GM23338 (cell line): ENCODE results near the gene MOK.

Experiments
- CREB1 ChIP-seq: fragments of 250-450 bp; sonication (Bioruptor Pico); IDR thresholded peaks from 2 replicates; pipeline ENCODE4 v1.5.0; 2020; ENCODE audit warnings: low read depth, mild to moderate bottlenecking, moderate library complexity
- CTCF ChIP-seq, 2 experiments: fragments of 200-600 bp in 1 of 2; sonication (generic) in 1 of 2; conservative IDR thresholded peaks; 2 replicates each; pipeline versions ENCODE4 v1.5.1 to v1.6.1; 2016 to 2017; ENCODE audit warnings: antibody characterized with exemption in 2 of 2, low read depth in 2 of 2, mild to moderate bottlenecking in 2 of 2, moderate library complexity in 1 of 2
- ETS1 ChIP-seq: IDR thresholded peaks from 2 replicates; pipeline ENCODE4 v1.6.1; 2016; ENCODE audit warnings: antibody characterized with exemption
- EZH2 ChIP-seq: fragments of 200-600 bp; sonication (generic); IDR thresholded peaks from one replicate; pipeline ENCODE4 v1.8.0; 2017; ENCODE audit warnings: antibody characterized with exemption, mild to moderate bottlenecking, low read depth; ENCODE audit not compliant: unreplicated experiment
- EZH2phosphoT487 ChIP-seq: fragments of 200-600 bp; sonication (generic); IDR thresholded peaks from one replicate; pipeline ENCODE4 v1.8.1; 2018; ENCODE audit warnings: antibody characterized with exemption; ENCODE audit not compliant: unreplicated experiment
- JUNB ChIP-seq: IDR thresholded peaks from one replicate; pipeline ENCODE4 v1.6.1; 2016; ENCODE audit warnings: antibody characterized with exemption; ENCODE audit not compliant: unreplicated experiment
- NANOG ChIP-seq: IDR thresholded peaks from 2 replicates; pipeline ENCODE4 v1.6.1; 2016; ENCODE audit warnings: antibody characterized with exemption, borderline replicate concordance
- POLR2AphosphoS5 ChIP-seq: IDR thresholded peaks from 2 replicates; pipeline ENCODE4 v1.6.1; 2016; ENCODE audit warnings: antibody characterized with exemption, low read depth
- REST ChIP-seq: IDR thresholded peaks from one replicate; pipeline ENCODE4 v1.6.1; 2018; ENCODE audit warnings: antibody characterized with exemption; ENCODE audit not compliant: unreplicated experiment
- STAT1 ChIP-seq: IDR thresholded peaks from one replicate; pipeline ENCODE4 v1.6.1; 2016; ENCODE audit warnings: antibody characterized with exemption; ENCODE audit not compliant: unreplicated experiment
- ZNF114 ChIP-seq: fragments of 250-450 bp; sonication (Bioruptor Pico); IDR thresholded peaks from 2 replicates; pipeline ENCODE4 v1.5.0; 2020; ENCODE audit warnings: mild to moderate bottlenecking, moderate library complexity
- ZNF331 ChIP-seq: fragments of 250-450 bp; sonication (Bioruptor Pico); IDR thresholded peaks from 2 replicates; pipeline ENCODE4 v1.5.0; 2020; ENCODE audit warnings: low read depth, mild to moderate bottlenecking, moderate library complexity
- TF ChIP-seq, protein P1 (sequence below): fragments of 250-450 bp; sonication (Bioruptor Pico); IDR thresholded peaks from 2 replicates; pipeline ENCODE4 v1.5.0; 2020; ENCODE audit warnings: mild to moderate bottlenecking, moderate library complexity

DNA sequence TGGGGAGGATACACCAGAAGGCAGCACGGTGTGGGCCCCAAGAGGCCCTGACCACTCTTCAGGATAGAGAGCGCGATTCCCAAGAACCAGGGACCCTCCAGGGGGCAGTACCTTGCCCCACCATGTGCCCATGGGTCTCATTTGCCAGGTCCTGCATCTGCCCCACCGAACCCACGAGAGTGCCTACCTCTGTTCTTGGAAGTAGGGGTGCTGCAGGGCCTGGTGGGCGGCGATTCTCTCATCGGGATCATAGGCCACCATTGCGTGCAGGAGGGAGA, 72.7 kb downstream of the MOK start:
- TF ChIP-seq CTCF (conservative IDR thresholded peaks at IDR 0.05; ENCODE audit: low read depth in 2 of 2) (peak; percentile 20 to 38; a peak in 3 of 4 replicates), JUNB (no peak), EZH2phosphoT487 (no peak), EZH2 (no peak), POLR2AphosphoS5 (no peak), CREB1 (CRISPR knock-in tag) (no peak), ZNF114 (CRISPR knock-in tag) (no peak), REST (no peak), STAT1 (no peak), NANOG (no peak), ETS1 (no peak), ZNF331 (CRISPR knock-in tag) (no peak)
- TF ChIP-seq, protein P1, sequence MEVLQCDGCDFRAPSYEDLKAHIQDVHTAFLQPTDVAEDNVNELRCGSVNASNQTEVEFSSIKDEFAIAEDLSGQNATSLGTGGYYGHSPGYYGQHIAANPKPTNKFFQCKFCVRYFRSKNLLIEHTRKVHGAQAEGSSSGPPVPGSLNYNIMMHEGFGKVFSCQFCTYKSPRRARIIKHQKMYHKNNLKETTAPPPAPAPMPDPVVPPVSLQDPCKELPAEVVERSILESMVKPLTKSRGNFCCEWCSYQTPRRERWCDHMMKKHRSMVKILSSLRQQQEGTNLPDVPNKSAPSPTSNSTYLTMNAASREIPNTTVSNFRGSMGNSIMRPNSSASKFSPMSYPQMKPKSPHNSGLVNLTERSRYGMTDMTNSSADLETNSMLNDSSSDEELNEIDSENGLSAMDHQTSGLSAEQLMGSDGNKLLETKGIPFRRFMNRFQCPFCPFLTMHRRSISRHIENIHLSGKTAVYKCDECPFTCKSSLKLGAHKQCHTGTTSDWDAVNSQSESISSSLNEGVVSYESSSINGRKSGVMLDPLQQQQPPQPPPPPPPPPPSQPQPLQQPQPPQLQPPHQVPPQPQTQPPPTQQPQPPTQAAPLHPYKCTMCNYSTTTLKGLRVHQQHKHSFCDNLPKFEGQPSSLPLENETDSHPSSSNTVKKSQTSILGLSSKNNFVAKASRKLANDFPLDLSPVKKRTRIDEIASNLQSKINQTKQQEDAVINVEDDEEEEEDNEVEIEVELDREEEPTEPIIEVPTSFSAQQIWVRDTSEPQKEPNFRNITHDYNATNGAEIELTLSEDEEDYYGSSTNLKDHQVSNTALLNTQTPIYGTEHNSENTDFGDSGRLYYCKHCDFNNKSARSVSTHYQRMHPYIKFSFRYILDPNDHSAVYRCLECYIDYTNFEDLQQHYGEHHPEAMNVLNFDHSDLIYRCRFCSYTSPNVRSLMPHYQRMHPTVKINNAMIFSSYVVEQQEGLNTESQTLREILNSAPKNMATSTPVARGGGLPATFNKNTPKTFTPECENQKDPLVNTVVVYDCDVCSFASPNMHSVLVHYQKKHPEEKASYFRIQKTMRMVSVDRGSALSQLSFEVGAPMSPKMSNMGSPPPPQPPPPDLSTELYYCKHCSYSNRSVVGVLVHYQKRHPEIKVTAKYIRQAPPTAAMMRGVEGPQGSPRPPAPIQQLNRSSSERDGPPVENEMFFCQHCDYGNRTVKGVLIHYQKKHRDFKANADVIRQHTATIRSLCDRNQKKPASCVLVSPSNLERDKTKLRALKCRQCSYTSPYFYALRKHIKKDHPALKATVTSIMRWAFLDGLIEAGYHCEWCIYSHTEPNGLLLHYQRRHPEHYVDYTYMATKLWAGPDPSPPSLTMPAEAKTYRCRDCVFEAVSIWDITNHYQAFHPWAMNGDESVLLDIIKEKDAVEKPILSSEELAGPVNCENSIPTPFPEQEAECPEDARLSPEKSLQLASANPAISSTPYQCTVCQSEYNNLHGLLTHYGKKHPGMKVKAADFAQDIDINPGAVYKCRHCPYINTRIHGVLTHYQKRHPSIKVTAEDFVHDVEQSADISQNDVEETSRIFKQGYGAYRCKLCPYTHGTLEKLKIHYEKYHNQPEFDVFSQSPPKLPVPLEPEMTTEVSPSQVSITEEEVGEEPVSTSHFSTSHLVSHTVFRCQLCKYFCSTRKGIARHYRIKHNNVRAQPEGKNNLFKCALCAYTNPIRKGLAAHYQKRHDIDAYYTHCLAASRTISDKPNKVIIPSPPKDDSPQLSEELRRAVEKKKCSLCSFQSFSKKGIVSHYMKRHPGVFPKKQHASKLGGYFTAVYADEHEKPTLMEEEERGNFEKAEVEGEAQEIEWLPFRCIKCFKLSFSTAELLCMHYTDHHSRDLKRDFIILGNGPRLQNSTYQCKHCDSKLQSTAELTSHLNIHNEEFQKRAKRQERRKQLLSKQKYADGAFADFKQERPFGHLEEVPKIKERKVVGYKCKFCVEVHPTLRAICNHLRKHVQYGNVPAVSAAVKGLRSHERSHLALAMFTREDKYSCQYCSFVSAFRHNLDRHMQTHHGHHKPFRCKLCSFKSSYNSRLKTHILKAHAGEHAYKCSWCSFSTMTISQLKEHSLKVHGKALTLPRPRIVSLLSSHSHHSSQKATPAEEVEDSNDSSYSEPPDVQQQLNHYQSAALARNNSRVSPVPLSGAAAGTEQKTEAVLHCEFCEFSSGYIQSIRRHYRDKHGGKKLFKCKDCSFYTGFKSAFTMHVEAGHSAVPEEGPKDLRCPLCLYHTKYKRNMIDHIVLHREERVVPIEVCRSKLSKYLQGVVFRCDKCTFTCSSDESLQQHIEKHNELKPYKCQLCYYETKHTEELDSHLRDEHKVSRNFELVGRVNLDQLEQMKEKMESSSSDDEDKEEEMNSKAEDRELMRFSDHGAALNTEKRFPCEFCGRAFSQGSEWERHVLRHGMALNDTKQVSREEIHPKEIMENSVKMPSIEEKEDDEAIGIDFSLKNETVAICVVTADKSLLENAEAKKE: no peak
